ACHN (cell line): ENCODE measurements around the gene CRYM.
A peak's percentile ranks its signal among the peaks of the same experiment; 100 is the strongest.
"Not testable (repeated sequence)": the region's sequence is repeated elsewhere in the genome, so short reads cannot be mapped to it uniquely, and the experiment has no call there.

Source experiments
- DNase-seq: peaks from one replicate; pipeline ENCODE4 v3.0.0-alpha.2; 2015
- in situ Hi-C: cut with HindIII; loops from 2 replicates; pipeline ENCODE4 v1.10.0; 2017; ENCODE audit warnings: low sequenced_read_pairs, low pct_ligation_motif_present, low pct_unique_long_range_greater_than_20kb

Gene CRYM

DNA sequence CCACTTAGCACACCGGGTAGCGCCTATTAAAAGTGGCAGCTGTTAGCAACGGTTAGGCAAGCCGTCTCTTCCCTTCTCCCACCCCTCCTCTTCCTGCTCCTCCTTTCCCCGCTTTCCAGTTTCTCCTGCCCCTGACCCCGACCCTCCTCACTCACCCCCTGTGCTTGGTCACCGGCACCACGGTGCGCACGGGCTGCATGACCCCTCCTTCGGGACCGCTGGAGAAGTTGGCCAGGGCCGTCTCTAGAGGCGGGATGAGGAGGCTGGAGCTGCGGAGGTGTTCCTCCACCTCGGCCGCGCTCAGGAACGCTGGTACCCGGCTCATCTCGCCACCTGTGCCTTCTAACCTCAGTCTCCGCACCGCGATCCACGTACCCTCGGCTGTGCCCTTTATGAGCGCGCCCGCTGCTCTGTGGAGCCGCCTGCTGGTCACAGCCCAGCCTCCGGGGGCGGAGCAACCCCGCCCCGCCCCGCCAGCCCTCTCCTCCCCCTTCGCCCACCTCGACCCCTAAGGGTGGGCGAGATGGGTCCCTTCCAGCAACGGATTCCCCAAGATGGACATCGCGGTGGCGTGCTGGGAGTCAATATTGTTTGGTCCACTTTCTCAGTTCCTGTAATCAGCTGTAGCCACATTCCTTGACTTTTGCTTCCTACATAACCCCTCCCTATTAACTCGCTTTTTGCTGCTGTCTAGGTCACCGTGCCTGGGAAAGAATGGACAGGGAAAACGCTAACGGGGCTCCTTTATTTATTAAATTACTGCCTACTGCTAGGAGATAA is at the start of gene CRYM:
Gene CRYM (minus strand): TSS at position 364 of the 780 bp plus-strand sequence. CDS start 39 bp downstream, at position 325.
- in situ Hi-C loops, result loop anchor here (25.0 kb wide), 1 partner anchor 91 kb away; no protein-coding TSS in a partner anchor
- DNase-seq, result peak; percentile 79

DNA sequence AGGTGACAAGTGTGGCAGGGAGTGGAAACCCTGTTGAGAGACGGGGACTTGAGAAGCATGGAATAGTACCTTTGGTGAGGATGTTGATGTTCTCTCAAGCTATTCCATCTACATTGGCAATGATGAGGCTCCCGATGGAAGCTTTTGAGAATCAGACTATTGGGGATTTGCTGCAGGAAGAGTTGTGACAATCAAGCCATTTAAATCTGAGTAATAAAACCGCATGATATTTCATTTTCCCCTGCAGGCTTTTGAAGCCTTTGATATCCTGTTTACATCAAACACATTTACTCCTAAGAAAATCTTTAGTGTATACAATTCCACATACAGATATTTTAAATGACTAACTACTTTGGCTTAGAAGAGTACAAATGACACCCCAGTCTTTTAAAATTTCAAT is 49.0 kb upstream of the CRYM start:
- in situ Hi-C loops, result no loop called here
- DNase-seq, result no peak

DNA sequence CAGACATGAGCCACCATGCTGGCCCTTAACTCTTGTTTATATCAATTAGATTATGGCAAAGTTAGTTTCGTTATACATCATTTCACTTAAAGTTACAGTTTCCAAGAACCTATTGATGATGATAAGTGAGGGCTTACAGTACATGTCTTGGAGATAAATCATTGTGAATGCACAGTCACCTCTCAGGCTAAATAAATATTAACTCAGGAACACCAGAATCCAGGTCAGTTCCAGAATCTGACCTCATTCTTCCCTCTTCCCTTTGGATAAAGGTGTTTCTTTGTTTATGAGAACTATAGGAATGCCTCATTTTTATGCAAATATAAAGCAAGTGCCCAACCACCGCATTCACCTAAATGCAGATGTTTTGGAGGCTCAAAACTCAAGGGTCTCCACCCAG is 48.4 kb upstream of the CRYM start:
- DNase-seq, result peak; percentile 13
- in situ Hi-C loops, result no loop called here

DNA sequence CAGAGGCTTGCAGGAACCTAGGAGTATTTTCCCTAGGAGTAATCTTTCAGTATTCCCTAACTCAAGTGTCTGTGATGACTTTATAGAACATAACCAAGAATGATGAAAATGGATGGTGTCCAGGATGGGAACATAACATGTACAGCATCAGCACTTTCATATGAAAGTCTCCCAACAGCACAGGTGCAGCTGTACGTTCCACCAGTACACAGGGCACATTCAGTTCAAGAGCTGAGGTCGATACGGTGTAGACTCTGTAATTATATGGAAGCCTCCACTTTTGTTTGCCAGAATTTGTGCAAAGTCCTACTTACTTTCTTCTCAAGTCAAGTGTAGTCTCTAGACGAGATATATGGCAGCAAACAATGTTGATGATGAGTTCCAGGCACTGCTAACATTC is 46.2 kb upstream of the CRYM start:
- in situ Hi-C loops, result no loop called here
- no peak for DNase-seq

DNA sequence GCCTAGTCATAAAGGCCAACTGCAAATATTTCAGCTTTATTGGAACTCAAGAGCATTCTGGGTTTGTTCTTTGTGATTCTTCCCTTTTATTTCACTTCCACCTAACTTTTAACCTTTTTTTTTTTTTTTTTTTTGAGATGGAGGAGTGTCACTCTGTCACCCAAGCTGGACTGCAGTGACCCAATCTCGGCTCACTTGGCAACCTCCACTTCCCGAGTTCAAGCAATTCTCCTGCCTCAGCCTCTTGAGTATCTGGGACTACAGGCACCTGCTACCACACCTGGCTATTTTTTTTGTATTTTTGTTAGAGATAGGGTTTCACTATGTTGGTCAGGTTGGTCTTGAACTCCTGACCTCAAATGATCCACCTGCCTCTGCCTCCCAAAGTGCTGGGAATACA is 44.2 kb upstream of the CRYM start:
- DNase-seq, in situ Hi-C loops: not testable (repeated sequence)

DNA sequence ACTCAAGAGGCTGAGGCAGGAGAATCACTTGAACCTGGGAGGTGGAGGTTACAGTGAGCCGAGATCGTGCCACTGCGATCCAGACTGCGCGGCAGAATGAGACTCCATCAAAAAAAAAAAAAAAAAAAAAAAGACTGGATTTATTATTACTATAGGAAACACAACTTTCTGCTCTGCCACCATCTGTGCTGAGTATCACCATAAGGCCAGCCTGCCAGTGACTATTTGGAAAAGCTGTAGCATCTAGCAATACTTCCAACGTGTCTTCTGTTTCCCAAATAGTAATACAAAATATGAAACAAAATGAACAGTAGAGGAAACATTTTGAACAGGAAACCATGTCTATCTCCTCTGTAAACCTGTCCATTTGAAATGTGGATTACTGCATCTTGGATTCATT is 43.6 kb upstream of the CRYM start:
- in situ Hi-C loops, result no loop called here
- DNase-seq, result no peak

DNA sequence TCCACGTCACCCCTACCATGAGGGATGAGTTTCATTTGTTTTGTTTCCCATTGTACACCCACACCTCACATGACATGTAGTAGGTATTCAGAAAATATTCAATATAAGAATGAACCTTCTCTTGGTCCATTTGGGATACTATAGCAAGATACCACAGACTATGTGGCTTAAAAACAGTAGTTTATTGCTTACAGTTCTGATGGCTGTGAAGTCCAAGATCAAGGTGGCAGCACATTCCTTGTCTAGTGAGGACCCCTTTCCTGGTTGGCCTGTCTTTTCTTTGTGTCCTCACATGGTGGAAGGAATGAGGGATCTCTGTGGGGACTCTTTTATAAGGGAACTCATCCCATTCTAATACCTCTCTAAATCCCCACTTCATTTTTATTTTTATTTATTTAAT is 36.2 kb upstream of the CRYM start:
- no peak for DNase-seq
- in situ Hi-C loops, result no loop called here

DNA sequence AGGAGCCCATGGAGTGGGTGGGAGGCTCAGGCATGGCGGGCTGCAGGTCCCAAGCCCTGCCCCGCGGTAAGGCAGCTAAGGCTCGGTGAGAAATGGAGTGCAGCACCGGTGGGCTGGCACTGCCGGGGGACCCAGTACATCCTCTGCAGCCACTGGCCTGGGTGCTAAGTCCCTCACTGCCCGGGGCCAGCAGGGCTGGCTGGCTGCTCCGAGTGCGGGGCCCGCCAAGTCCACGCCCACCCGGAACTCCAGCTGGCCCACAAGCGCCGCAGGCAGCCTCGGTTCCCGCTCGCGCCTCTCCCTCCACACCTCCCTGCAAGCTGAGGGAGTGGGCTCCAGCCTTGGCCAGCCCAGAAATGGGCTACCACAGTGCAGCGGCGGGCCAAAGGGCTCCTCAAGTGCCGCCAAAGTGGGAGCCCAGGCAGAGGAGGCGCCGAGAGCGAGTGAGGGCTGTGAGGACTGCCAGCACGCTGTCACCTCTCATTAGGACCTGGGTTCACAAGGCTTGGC is 34.8 kb upstream of the CRYM start:
- in situ Hi-C loops, DNase-seq: not testable (repeated sequence)

DNA sequence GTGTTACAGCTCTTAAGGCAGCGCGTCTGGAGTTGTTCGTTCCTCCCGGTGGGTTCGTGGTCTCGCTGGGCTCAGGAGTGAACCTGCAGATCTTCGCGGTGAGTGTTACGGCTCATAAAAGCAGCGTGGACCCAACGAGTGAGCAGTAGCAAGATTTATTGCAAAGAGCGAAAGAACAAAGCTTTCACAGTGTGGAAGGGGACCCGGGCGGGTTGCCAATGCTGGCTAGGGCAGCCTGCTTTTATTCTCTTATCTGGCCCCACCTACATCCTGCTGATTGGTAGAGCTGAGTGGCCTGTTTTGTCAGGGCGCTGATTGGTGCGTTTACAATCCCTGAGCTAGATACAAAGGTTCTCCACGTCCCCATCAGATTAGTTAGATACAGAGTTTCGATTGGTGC is 34.0 kb upstream of the CRYM start:
- DNase-seq, in situ Hi-C loops: not testable (repeated sequence)

DNA sequence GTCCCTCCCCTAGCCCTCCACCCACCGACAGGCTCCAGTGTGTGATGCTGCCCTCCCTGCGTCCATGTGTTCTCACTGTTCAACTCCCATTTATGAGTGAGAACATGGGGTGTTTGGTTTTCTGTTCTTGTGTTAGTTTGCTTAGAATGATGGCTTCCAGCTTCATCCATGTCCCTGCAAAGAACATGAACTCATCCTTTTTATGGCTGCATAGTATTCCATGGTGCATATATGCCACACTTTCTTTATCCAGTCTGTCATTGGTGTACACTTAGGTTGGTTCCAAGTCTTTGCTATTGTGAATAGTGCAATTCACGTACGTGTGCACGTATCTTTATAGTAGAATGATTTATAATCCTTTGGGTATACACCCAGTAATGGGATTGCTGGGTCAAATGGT is 28.6 kb upstream of the CRYM start:
- in situ Hi-C loops, DNase-seq: not testable (repeated sequence)

DNA sequence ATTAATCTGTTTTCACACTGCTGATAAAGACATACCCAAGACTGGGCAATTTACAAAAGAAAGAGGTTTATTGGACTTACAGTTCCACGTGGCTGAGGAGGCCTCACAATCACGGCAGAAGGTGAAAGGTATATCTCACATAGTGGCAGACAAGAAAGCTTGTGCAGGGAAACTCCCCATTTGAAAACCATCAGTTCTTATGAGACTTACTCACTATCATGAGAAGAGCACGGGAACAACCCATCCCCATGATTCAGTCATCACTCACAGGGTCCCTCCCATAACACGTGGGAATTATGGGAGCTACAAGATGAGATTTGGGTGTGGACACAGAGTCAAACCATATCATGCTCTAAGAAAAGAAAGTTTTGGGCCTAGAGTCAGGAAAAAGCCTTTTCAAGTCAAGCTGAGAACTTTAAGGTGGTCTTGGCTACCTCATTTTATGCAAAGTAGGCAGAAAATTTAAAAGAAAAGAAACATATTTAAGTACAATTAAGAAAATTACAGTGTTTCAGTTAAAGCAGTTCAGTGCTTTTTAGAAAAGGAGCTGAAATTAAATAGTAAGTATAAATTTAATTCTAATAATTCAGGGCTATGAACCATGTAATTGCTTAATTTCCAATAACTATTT is 24.9 kb upstream of the CRYM start:
- DNase-seq, result peak; percentile 96
- in situ Hi-C loops, result no loop called here

DNA sequence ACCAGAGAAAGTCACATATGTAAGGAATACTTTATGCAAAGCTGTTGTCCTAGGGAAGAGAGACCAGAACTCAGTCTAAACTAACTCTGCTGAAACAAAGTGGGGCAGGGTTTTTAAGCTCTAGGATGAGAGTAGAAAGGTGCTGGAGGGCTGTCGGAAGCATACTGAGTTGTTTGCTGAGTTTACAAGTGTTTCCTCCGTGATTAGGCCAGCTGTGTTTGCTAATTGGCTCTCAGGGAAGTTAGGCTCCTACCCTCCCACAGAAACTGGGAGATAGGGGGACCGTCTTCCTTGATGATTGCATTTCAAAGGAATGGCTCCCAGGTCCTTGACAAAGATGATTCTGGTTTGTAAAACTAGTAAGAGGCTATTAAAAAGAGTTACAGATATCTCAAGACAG is 24.4 kb upstream of the CRYM start:
- in situ Hi-C loops, result no loop called here
- peak; percentile 45 for DNase-seq

DNA sequence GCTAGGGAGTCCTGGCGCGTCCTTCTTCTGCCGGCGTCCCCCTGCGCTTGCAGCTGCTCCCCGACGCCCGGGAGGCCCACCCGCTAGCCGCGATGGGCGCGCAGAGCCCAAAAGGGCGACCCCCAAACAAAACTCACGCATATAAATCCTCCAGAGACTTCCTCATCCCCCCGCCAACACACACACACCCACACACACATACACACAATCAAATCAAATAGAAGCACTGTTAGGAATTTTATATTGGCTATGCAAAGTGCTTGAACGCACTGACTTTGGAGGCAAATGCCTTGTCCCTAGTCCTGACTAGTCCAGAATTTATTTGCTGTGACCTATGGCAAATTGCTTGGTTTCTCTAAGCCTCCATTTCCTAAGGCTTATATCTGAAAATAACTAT is 23.8 kb upstream of the CRYM start:
- in situ Hi-C loops, result no loop called here

DNA sequence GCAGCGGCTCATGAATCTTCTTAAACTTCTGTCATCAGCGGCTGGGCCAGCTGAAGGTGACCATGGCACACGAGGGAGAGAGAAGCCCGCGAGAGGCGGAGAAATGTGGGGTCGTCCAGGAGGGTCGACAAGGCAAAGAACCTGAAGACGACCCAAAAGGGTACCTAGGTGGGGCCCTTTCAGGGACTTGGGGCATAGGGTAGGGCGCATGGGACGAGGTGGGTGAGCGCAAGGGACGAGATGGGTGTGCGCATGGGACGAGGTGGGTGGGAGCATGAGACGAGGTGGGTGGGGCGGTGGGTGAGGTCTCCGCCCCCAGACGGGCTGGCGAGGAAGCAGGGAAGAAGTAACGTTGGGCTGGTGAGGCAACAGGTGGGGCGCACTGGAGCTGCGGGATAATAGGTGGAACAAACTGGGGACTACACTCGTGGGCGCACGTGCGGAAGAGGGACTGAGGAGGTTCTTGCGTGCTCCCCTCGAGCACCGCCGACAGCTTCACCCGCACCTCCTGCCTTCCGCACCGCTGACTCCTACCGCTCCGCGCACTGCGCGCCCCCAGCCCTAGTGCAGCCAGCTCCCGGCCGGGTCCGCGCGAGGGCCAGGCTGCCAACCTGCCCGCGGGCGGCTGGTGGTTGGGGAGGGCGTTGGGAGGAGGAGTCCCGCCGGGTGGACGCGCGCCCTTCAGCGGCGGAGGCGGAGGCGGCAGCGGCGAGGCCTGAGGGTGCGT is 23.2 kb upstream of the CRYM start:
- DNase-seq, result peak; percentile 95
- in situ Hi-C loops, result no loop called here

More for the DNA sequence above, 23.8 kb upstream of the CRYM start:
- peak; percentile 29 for DNase-seq

DNA sequence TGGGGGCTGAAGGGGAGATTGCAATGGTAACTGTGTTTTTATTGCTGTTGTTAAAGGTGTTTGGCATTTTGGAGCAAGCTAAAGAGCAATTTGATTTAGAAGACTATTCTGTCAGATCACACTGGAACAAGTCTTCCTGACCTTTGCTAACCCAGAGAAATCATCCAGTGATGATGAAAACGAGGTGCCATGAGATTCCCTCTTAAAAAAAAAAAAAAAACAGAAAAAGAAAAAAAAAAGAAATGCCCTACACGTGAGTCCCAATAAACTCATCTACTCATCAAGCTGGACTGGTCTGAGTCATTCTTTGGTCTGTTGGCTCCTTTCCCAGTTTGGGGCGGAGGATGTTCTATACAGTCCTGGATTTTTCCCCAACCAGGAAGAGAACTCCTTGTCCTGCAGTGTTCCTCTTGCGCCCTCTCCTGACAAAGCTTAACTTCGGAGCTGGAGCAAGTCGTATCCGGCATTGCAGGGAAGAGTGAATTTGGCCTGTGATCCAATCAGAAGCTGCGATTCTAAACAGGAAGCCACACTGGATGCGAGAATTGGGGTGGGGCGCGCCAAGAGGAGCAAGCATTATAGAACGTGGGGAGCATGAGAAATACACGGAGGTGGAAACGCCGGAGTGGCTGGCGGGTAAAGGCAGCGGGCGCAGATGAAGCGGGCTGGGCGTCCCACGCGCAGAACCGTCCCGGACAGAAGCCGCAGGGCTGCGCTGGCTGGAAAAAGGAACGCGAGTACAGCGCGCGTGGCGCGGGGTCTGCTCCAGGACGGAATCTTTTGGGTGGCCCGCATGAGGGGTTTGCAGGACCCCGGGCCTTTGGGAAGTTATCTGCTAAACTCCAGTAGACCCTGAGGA is 22.4 kb upstream of the CRYM start:
- in situ Hi-C loops, result no loop called here
- DNase-seq, result peak; percentile 100

DNA sequence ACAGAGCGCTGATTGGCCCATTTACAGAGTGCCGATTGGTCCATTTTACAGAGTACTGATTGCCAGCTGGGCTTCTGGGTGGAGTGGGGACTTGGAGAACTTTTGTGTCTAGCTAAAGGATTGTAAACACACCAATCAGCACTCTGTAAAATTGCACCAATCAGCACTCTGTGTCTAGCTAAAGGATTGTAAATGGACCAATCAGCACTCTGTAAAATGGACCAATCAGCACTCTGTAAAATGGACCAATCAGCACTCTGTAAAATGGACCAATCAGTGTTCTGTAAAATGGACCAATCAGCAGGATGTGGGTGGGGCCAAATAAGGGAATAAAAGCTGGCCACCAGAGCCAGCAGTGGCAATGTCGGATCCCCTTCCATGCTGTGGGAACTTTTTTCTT is 11.7 kb upstream of the CRYM start:
- in situ Hi-C loops, result loop anchor here (25.0 kb wide), 1 partner anchor 102 kb away; no protein-coding TSS in a partner anchor
- not testable (repeated sequence) for DNase-seq

DNA sequence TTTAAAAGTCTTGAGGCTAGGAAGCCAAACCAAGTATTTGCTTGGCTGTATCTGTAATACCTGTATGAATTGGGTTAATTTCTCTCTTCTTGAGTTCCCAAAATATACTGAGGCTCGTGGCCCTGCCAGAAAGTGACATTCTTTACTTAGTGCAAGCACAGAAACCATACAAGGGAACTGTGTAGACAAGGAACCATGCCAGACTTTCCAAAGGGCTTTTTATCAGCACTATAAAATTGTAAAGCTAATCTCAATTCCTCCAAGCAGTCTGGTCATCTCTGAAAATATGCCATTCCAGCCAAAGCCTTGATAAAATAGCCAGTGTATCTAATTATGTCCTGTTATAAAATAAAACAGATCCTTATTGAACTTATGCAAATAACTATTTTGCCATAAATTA is 7.2 kb upstream of the CRYM start:
- DNase-seq, result no peak
- in situ Hi-C loops, result loop anchor here (25.0 kb wide), 1 partner anchor 98 kb away; no protein-coding TSS in a partner anchor

DNA sequence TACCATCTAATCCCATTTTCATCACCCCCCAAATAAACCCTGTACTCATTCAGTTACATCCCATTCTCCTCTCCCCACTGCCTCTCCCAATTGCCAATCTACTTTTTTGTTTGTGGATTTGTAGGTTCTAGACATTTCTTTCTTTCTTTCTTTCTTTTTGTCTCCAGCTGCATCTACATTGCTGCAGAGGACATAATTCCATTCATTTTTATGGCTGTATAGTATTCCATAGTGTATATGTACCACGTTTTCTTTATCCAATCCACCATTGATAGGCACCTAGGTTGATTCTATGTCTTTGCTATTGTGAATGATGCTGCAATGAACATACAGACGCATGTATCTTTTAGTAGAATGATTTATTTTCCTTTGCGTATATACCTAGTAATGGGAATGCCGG is 6.3 kb upstream of the CRYM start:
- in situ Hi-C loops, result loop anchor here (25.0 kb wide), 1 partner anchor 97 kb away; no protein-coding TSS in a partner anchor
- no peak for DNase-seq
